H9 (cell line): ENCODE results near the gene OSBP2. TPM values are rescaled to one million over a fixed set of nuclear protein-coding genes. Genes with fewer than 3 reads are reported as not detected.

Source experiments
- DNase-seq: peaks from one replicate; pipeline ENCODE4 v3.0.0-alpha.2; 2017
- H2AFZ ChIP-seq: one replicate; pipeline ENCODE4 v1.6.1; 2013; ENCODE audit warnings: mild to moderate bottlenecking, low read length, control low read depth, moderate library complexity
- H2AK5ac ChIP-seq: 2 replicates; pipeline ENCODE4 v1.6.1; 2013; ENCODE audit warnings: low read length, control low read depth, mixed read lengths; ENCODE audit not compliant: insufficient read length
- H2BK120ac ChIP-seq: one replicate; pipeline ENCODE4 v1.6.1; 2013; ENCODE audit warnings: low read depth, mild to moderate bottlenecking, low read length, control low read depth, inconsistent platforms; ENCODE audit not compliant: poor library complexity, severe bottlenecking
- H2BK12ac ChIP-seq: 2 replicates; pipeline ENCODE4 v1.6.1; 2013; ENCODE audit warnings: low read length, control low read depth, mixed read lengths, low read depth; ENCODE audit not compliant: insufficient read length
- H2BK15ac ChIP-seq: 2 replicates; pipeline ENCODE4 v1.6.1; 2013; ENCODE audit warnings: low read depth, low read length, control low read depth
- H2BK20ac ChIP-seq: one replicate; pipeline ENCODE4 v1.6.1; 2013; ENCODE audit warnings: low read depth, mild to moderate bottlenecking, low read length, control low read depth, inconsistent platforms; ENCODE audit not compliant: poor library complexity, severe bottlenecking
- H2BK5ac ChIP-seq: 2 replicates; pipeline ENCODE4 v1.6.1; 2013; ENCODE audit warnings: low read length, control low read depth, mixed read lengths; ENCODE audit not compliant: insufficient read length
- H3K14ac ChIP-seq: 2 replicates; pipeline ENCODE4 v1.6.1; 2013; ENCODE audit warnings: low read length, control low read depth; ENCODE audit not compliant: insufficient read depth
- H3K18ac ChIP-seq: 2 replicates; pipeline ENCODE4 v1.6.1; 2013; ENCODE audit warnings: low read depth, mild to moderate bottlenecking, mixed read lengths, low read length, control low read depth; ENCODE audit not compliant: insufficient read length
- H3K23ac ChIP-seq: 2 replicates; pipeline ENCODE4 v1.6.1; 2013; ENCODE audit warnings: low read length, control low read depth, mixed read lengths, low read depth; ENCODE audit not compliant: insufficient read length
- H3K23me2 ChIP-seq: 2 replicates; pipeline ENCODE4 v1.6.1; 2013; ENCODE audit warnings: low read depth, mild to moderate bottlenecking, mixed read lengths, low read length, control low read depth; ENCODE audit not compliant: insufficient read length, poor library complexity, severe bottlenecking
- H3K27ac ChIP-seq: 2 replicates; pipeline ENCODE4 v1.5.1; 2013; ENCODE audit warnings: low read length, control low read depth, mixed read lengths, low read depth; ENCODE audit not compliant: insufficient read length
- H3K27me3 ChIP-seq: 2 replicates; pipeline ENCODE4 v1.6.1; 2013; ENCODE audit warnings: low read length, control low read depth, inconsistent platforms; ENCODE audit not compliant: insufficient read depth
- H3K4ac ChIP-seq: 2 replicates; pipeline ENCODE4 v1.6.1; 2013; ENCODE audit warnings: low read depth, mild to moderate bottlenecking, control low read depth, inconsistent platforms, low read length, moderate library complexity
- H3K4me1 ChIP-seq: 2 replicates; pipeline ENCODE4 v1.6.1; 2013; ENCODE audit warnings: low read length, control low read depth, inconsistent platforms; ENCODE audit not compliant: insufficient read depth
- H3K4me2 ChIP-seq: 2 replicates; pipeline ENCODE4 v1.6.1; 2013; ENCODE audit warnings: low read length, control low read depth, mixed read lengths; ENCODE audit not compliant: insufficient read length, insufficient read depth
- H3K56ac ChIP-seq: 2 replicates; pipeline ENCODE4 v1.6.1; 2013; ENCODE audit warnings: low read depth, mild to moderate bottlenecking, mixed read lengths, low read length, control low read depth; ENCODE audit not compliant: insufficient read length
- H3K79me1 ChIP-seq: 2 replicates; pipeline ENCODE4 v1.6.1; 2013; ENCODE audit warnings: low read depth, mild to moderate bottlenecking, moderate library complexity, low read length, control low read depth, inconsistent platforms; ENCODE audit not compliant: insufficient read depth, poor library complexity, severe bottlenecking
- H3K79me2 ChIP-seq: 2 replicates; pipeline ENCODE4 v1.6.1; 2013; ENCODE audit warnings: low read length, control low read depth, inconsistent platforms; ENCODE audit not compliant: insufficient read depth
- H3K9ac ChIP-seq: 2 replicates; pipeline ENCODE4 v1.6.1; 2013; ENCODE audit warnings: low read length, control low read depth, mixed read lengths; ENCODE audit not compliant: insufficient read length; ENCODE audit errors: extremely low read depth
- H3K9me3 ChIP-seq: one replicate; pipeline ENCODE4 v1.6.1; 2013; ENCODE audit warnings: low read depth, low read length, inconsistent platforms; ENCODE audit not compliant: control insufficient read depth
- H3T11ph ChIP-seq: one replicate; pipeline ENCODE4 v1.6.1; 2013; ENCODE audit warnings: mild to moderate bottlenecking, low read length, control low read depth, inconsistent platforms
- H4K20me1 ChIP-seq: one replicate; pipeline ENCODE4 v1.6.1; 2013; ENCODE audit not compliant: control insufficient read depth, insufficient read length, insufficient read depth
- H4K5ac ChIP-seq: 2 replicates; pipeline ENCODE4 v1.6.1; 2013; ENCODE audit warnings: low read depth, mild to moderate bottlenecking, mixed read lengths, low read length, control low read depth; ENCODE audit not compliant: insufficient read length
- H4K8ac ChIP-seq: replicated peaks from 2 replicates; pipeline ENCODE4 v1.6.1; 2013; ENCODE audit warnings: low read length, control low read depth, mixed read lengths, low read depth; ENCODE audit not compliant: insufficient read length
- H4K91ac ChIP-seq: 2 replicates; pipeline ENCODE4 v1.6.1; 2013; ENCODE audit warnings: low read depth, mild to moderate bottlenecking, moderate library complexity, mixed read lengths, low read length, control low read depth; ENCODE audit not compliant: insufficient read length
- H3K27ac Mint-ChIP-seq, 3 experiments: 2 replicates in 2 of 3; 3 replicates in 1 of 3; pipeline ENCODE4 v1.8.0; 2020 to 2021; ENCODE audit warnings: mixed read lengths in 3 of 3, mild to moderate bottlenecking in 1 of 3, moderate library complexity in 1 of 3
- H3K27me3 Mint-ChIP-seq: 2 replicates; pipeline ENCODE4 v1.8.0; 2021; ENCODE audit warnings: low read depth, mild to moderate bottlenecking, moderate library complexity, mixed read lengths
- H3K36me3 Mint-ChIP-seq, 3 experiments: 2 replicates in 2 of 3; 3 replicates in 1 of 3; pipeline ENCODE4 v1.8.0; 2020 to 2021; ENCODE audit warnings: low read depth in 3 of 3, mixed read lengths in 3 of 3; ENCODE audit not compliant: insufficient read depth in 1 of 3
- H3K4me1 Mint-ChIP-seq, 2 experiments: 2 replicates each; pipeline ENCODE4 v1.8.0; 2020; ENCODE audit warnings: mixed read lengths in 2 of 2
- H3K4me3 Mint-ChIP-seq, 2 experiments: 2 replicates in 1 of 2; 3 replicates in 1 of 2; pipeline ENCODE4 v1.8.0; 2020 to 2021; ENCODE audit warnings: mild to moderate bottlenecking in 2 of 2, mixed read lengths in 2 of 2, moderate library complexity in 1 of 2
- H3K9me3 Mint-ChIP-seq, 2 experiments: 2 replicates in 1 of 2; 3 replicates in 1 of 2; pipeline ENCODE4 v1.8.0; 2020; ENCODE audit warnings: mild to moderate bottlenecking in 2 of 2, mixed read lengths in 2 of 2, moderate library complexity in 1 of 2
- CTCF ChIP-seq: fragments of 200-600 bp; sonication (generic); conservative IDR thresholded peaks from 3 replicates; pipeline ENCODE4 v1.8.0; 2021; ENCODE audit warnings: antibody characterized with exemption, mild to moderate bottlenecking
- WGBS: extraction: QIAGEN DNeasy Blood & Tissue Kit; methylation state at CpG from one replicate; pipeline ENCODE4 v1.1.7; 2013; ENCODE audit warnings: missing lambda C conversion rate, low lambda C conversion rate, mixed read lengths; ENCODE audit not compliant: insufficient read length; ENCODE audit errors: extremely low coverage; 5-methylcytosine and 5-hydroxymethylcytosine counted together
- total RNA-seq: library from RNA; stranded (reverse); gene quantifications from 2 replicates; pipeline ENCODE4 v1.2.1, GENCODE V29; 2021

Gene OSBP2
- total RNA-seq, 1 experiment from 2014 or later = 3.4 TPM

- H3K9me3 Mint-ChIP-seq = peaks cover 6 to 18% of the 10 kb centered on the region in 2 experiments
- Histone ChIP-seq H3K14ac (no peak overlapping the region), H3K79me2 (no peaks in the 10 kb centered on the region), H2AFZ (no peak overlapping the region), H2AK5ac (no peak overlapping the region), H2BK12ac (no peak overlapping the region), H4K20me1 (no peaks in the 10 kb centered on the region), H2BK20ac (no peak overlapping the region), H2BK5ac (no peak overlapping the region), H4K5ac (no peak overlapping the region), H3T11ph (no peak overlapping the region), H2BK15ac (no peak overlapping the region), H4K91ac (no peak overlapping the region), H3K27ac (no peak overlapping the region), H3K23ac (no peak overlapping the region), H3K23me2 (no peaks in the 10 kb centered on the region), H3K4me2 (no peak overlapping the region), H3K79me1 (no peaks in the 10 kb centered on the region), H3K4ac (no peak overlapping the region), H3K9me3 (no peaks in the 10 kb centered on the region), H3K18ac (no peak overlapping the region), H3K9ac (no peak overlapping the region), H3K27me3 (no peaks in the 10 kb centered on the region), H4K8ac (no peak overlapping the region), H2BK120ac (no peak overlapping the region), H3K56ac (no peak overlapping the region), H3K4me1 (no peaks in the 10 kb centered on the region)
- no peak for DNase-seq
- H3K4me3 Mint-ChIP-seq = no peak overlapping the region
- H3K27me3 Mint-ChIP-seq = no peaks in the 10 kb centered on the region; the same call in 1 of the 2 replicates
- H3K4me1 Mint-ChIP-seq = peaks cover 9 to 17% of the 10 kb centered on the region in 2 experiments
- H3K27ac Mint-ChIP-seq = peak overlapping the region in 2 of 3 experiments; percentile 25 to 79; a peak in 2 of 7 replicates
- H3K36me3 Mint-ChIP-seq = peaks cover 5 to 16% (median 6%) of the 10 kb centered on the region in 3 experiments; a peak in 6 of 7 replicates
- WGBS = no CpG with 5 or more reads among the region's 7 CpGs
- TF ChIP-seq CTCF = peak; percentile 2; the same call in 1 of the 3 replicates
Observed at GRCh38 chr22:30755759-30756124, 61.1 kb downstream of the OSBP2 start.
